Fibroblast of villous mesenchyme (primary cell): ENCODE data around the gene SON. TPM values are rescaled to one million over a fixed set of nuclear protein-coding genes. Genes with fewer than 3 reads are reported as not detected.
A peak's percentile ranks its signal among the peaks of the same experiment; 100 is the strongest.

Experiments used
- DNase-seq: peaks from one replicate; pipeline ENCODE4 v3.0.0-alpha.2; 2010; ENCODE audit warnings: low read depth
- H3K4me3 ChIP-seq: 2 replicates; pipeline ENCODE4 v1.5.1; 2011; ENCODE audit warnings: low read depth, mild to moderate bottlenecking, low read length
- total RNA-seq: library from RNA; depleted of rRNA; stranded (reverse); fragments of >200 nt; gene quantifications from 2 replicates; pipeline ENCODE4 v1.2.3, GENCODE V29; 2012
- TF ChIP-seq, protein P1 (sequence below): IDR thresholded peaks from 2 replicates; pipeline ENCODE4 v1.5.1; 2012; ENCODE audit warnings: low read depth, mild to moderate bottlenecking, low read length; ENCODE audit not compliant: insufficient read depth

SON gene
- total RNA-seq, 1 donor, result 134 TPM

- no peak overlapping the region for H3K4me3 ChIP-seq
- DNase-seq, result no peak
These were observed 9.5 kb downstream of the SON start for GRCh38 chr21:33552093-33552998.

GRCh38 chr21:33552999-33553598, 10.3 kb downstream of the SON start:
- H3K4me3 ChIP-seq, result no peak overlapping the region
- no peak for DNase-seq
- TF ChIP-seq, protein P1, sequence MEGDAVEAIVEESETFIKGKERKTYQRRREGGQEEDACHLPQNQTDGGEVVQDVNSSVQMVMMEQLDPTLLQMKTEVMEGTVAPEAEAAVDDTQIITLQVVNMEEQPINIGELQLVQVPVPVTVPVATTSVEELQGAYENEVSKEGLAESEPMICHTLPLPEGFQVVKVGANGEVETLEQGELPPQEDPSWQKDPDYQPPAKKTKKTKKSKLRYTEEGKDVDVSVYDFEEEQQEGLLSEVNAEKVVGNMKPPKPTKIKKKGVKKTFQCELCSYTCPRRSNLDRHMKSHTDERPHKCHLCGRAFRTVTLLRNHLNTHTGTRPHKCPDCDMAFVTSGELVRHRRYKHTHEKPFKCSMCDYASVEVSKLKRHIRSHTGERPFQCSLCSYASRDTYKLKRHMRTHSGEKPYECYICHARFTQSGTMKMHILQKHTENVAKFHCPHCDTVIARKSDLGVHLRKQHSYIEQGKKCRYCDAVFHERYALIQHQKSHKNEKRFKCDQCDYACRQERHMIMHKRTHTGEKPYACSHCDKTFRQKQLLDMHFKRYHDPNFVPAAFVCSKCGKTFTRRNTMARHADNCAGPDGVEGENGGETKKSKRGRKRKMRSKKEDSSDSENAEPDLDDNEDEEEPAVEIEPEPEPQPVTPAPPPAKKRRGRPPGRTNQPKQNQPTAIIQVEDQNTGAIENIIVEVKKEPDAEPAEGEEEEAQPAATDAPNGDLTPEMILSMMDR, result no peak

More at GRCh38 chr21:33552093-33552998, 9.5 kb downstream of the SON start:
- TF ChIP-seq, protein P1, result no peak

DNA sequence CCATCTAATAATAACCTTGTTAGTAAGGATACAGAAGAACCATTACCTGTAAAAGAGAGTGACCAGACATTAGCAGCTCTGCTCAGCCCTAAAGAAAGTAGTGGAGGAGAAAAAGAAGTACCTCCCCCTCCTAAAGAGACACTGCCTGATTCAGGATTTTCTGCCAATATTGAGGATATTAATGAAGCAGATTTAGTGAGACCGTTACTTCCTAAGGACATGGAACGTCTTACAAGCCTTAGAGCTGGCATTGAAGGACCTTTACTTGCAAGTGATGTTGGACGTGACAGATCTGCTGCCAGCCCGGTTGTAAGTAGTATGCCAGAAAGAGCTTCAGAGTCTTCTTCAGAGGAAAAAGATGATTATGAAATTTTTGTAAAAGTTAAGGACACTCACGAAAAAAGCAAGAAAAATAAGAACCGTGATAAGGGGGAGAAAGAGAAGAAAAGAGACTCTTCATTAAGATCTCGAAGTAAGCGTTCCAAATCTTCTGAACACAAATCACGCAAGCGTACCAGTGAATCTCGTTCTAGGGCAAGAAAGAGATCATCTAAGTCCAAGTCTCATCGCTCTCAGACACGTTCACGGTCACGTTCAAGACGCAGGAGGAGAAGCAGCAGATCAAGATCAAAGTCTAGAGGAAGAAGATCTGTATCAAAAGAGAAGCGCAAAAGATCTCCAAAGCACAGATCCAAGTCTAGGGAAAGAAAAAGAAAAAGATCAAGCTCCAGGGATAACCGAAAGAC, 11.6 kb downstream of the SON start:
- TF ChIP-seq, protein P1, result no peak
- no peak overlapping the region for H3K4me3 ChIP-seq
- no peak for DNase-seq

DNA sequence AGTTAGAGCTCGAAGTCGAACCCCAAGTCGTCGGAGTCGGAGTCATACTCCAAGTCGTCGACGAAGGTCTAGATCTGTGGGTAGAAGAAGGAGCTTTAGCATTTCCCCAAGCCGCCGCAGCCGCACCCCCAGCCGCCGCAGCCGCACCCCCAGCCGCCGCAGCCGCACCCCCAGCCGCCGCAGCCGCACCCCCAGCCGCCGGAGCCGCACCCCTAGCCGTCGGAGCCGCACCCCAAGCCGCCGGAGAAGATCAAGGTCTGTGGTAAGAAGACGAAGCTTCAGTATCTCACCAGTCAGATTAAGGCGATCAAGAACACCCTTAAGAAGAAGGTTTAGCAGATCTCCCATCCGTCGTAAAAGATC, 12.1 kb downstream of the SON start:
- no peak overlapping the region for H3K4me3 ChIP-seq
- DNase-seq, result no peak
- TF ChIP-seq, protein P1, result no peak

GRCh38 chr21:33557447-33557846, 14.6 kb downstream of the SON start:
- no peak overlapping the region for H3K4me3 ChIP-seq
- TF ChIP-seq, protein P1, result no peak
- DNase-seq, result no peak

DNA sequence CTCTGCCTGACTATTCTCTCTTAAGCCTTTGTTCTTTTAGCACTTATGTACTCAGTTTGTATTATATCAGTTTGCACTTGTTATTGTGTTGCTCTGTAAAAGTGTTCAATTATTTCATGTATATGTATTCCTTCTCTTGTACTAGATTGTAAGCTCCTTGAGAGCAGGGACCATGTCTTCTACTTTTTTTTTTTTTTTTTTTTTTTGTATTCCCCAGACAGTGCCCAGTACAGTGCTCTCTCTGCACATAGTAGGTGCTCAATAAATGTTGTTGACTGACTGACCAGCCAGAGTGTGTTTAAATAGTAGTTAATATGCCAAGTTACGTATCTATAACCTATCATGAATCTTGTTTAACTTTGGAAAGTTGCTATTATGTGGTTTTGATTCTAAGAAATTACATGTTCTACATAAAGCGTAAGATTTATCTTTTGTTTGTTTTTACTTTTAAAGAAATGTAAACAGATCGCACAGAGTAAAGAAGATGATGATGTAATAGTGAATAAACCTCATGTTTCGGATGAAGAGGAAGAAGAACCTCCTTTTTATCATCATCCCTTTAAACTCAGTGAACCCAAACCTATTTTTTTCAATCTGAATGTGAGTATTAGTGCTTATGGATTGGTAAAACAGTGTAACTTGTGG, 16.1 kb downstream of the SON start:
- H3K4me3 ChIP-seq, result no peak overlapping the region
- DNase-seq, result peak; percentile 68
- TF ChIP-seq, protein P1, result no peak
